ENCODE results near the gene RAB5IF. TPM values are rescaled to one million over a fixed set of nuclear protein-coding genes. Genes with fewer than 3 reads are reported as not detected.

RAB5IF gene
- total and polyA plus RNA-seq, 2 of the 13 experiments (the other 11 are each of a cell fraction or from before 2014, with no cell fraction given) = 261 to 305 TPM

DNA sequence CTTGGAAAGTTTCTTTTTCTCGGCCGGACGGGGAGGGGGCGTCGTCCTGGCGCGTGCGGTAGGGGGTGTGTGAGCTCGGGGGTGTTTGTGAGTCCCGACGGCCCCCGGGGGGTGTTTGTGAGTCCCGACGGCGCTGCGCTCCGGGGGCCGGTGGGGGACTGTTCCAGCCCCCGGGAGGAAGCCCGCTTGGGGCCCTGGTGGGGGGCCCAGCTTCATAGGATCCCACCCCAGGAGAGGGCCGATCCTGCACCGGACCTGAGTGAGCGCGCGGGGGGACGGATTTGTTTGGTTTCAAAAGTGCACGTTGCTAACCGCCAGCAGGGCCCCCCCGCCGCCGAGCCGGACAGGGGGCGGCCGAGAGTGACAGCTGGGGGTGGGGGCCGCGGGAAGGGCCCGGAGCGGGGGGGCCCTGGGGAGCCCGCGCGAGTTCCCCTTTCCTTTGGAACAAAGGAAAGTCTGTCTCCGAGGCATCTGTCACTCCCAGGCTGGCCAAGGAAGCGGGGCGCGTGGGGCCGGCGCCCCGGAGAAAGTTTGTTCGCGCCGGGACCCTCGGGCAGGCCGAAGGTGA lies 31.7 kb upstream of the RAB5IF start:
- no TSS peak for BruUV-seq (replicated peaks)
- peaks cover 5 to 6% of the 10 kb centered on the region in 2 experiments for H3K36me3 ChIP-seq (replicated peaks in 1 of 2; ENCODE audit: control insufficient read depth in 1 of 2, insufficient read depth in 2 of 2, low read length in 2 of 2)
- DNase-seq (ENCODE audit: low spot score) (peak; percentile 48), FAIRE-seq (no peak), ATAC-seq (peak; percentile 6)
- H3K27me3 ChIP-seq (ENCODE audit: control insufficient read depth in 1 of 2, insufficient read depth in 2 of 2, low read length in 2 of 2) = no peaks in the 10 kb centered on the region; a peak in 1 of 5 replicates
- ChIA-PET POLR2A (interaction anchor here (0.8 to 9.0 kb wide), 14 partner anchors 11 to 832 kb away, joined by 3 to 167 read pairs (median 5); partner anchors contain the start of genes DSN1, RAB5IF, RBM39 and SCAND1), CTCF (ENCODE audit: low intra/inter-chr PET ratio, low total read pairs) (interaction anchor here (1.1 to 1.7 kb wide), 2 partner anchors 10 to 19 kb away, joined by 3 to 10 read pairs; no protein-coding TSS in a partner anchor)
- H2AFZ ChIP-seq (ENCODE audit: low read length) = no peak overlapping the region
- peaks cover 29% of the 10 kb centered on the region for H4K20me1 ChIP-seq (ENCODE audit: insufficient read depth, low read length)
- H3K4me2 ChIP-seq (ENCODE audit: low read depth, low read length) = peak overlapping the region; percentile 63
- peak overlapping the region; percentile 92 for H3K9ac ChIP-seq (ENCODE audit: insufficient read depth, low read depth, low read length)
- H3K4me3 ChIP-seq (replicated peaks in 1 of 3; ENCODE audit: insufficient read depth in 1 of 3, low read depth in 2 of 3, low read length in 3 of 3) = peak overlapping the region; percentile 81 to 86 (median 86)
- H3K79me2 ChIP-seq (ENCODE audit: insufficient read depth, low read length) = peaks cover 49% of the 10 kb centered on the region
- no peaks in the 10 kb centered on the region for H3K9me3 ChIP-seq (ENCODE audit: low read length)
- intact Hi-C loops (cut with micrococcal nuclease; ENCODE audit: unreplicated experiment) (loop anchor here (1.0 to 10.0 kb wide), 3 partner anchors 17 to 109 kb away; partner anchors contain the start of gene RAB5IF), in situ Hi-C loops (cut with HindIII; ENCODE audit: extremely low pct_ligation_motif_present, low pct_unique_long_range_greater_than_20kb) (no loop called here)
- 2% methylated on average over 15 of the region's 53 CpGs for WGBS (ENCODE audit: low lambda C conversion rate)
- peaks cover 45% of the 10 kb centered on the region for H3K4me1 ChIP-seq (ENCODE audit: insufficient read depth, low read length)
- peak overlapping the region; percentile 89 for H3K27ac ChIP-seq (ENCODE audit: extremely low read length, insufficient read depth, low read length)
- TF ChIP-seq GTF3A (CRISPR knock-in tag; conservative IDR thresholded peaks at IDR 0.05) = no peak
- 0 out of 2 replicates have a peak, but pooled peaks have one; percentile 64 for TF ChIP-seq AHR (CRISPR knock-in tag; IDR thresholded peaks at IDR 0.05)
- TF ChIP-seq, protein P1, sequence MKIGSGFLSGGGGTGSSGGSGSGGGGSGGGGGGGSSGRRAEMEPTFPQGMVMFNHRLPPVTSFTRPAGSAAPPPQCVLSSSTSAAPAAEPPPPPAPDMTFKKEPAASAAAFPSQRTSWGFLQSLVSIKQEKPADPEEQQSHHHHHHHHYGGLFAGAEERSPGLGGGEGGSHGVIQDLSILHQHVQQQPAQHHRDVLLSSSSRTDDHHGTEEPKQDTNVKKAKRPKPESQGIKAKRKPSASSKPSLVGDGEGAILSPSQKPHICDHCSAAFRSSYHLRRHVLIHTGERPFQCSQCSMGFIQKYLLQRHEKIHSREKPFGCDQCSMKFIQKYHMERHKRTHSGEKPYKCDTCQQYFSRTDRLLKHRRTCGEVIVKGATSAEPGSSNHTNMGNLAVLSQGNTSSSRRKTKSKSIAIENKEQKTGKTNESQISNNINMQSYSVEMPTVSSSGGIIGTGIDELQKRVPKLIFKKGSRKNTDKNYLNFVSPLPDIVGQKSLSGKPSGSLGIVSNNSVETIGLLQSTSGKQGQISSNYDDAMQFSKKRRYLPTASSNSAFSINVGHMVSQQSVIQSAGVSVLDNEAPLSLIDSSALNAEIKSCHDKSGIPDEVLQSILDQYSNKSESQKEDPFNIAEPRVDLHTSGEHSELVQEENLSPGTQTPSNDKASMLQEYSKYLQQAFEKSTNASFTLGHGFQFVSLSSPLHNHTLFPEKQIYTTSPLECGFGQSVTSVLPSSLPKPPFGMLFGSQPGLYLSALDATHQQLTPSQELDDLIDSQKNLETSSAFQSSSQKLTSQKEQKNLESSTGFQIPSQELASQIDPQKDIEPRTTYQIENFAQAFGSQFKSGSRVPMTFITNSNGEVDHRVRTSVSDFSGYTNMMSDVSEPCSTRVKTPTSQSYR (CRISPR knock-in tag; IDR thresholded peaks at IDR 0.05; ENCODE audit: borderline replicate concordance) = 0 out of 2 replicates have a peak, but pooled peaks have one; percentile 31
- peak; percentile 49 for TF ChIP-seq ZBTB7A (CRISPR knock-in tag; IDR thresholded peaks at IDR 0.05)
- no peak for TF ChIP-seq SIX4 (CRISPR knock-in tag; IDR thresholded peaks at IDR 0.05)
- TF ChIP-seq ZSCAN12 (CRISPR knock-in tag; IDR thresholded peaks at IDR 0.05) = 0 out of 2 replicates have a peak, but pooled peaks have one; percentile 52
- no peak for TF ChIP-seq ZNF567 (CRISPR knock-in tag; IDR thresholded peaks at IDR 0.05; ENCODE audit: borderline replicate concordance)
- peak in 1 of 2 experiments; percentile 5; a peak in 2 of 4 replicates for TF ChIP-seq POLR2A (IDR thresholded peaks at IDR 0.05; ENCODE audit: insufficient read depth in 1 of 2, low read depth in 2 of 2, low read length in 2 of 2)
- TF ChIP-seq CTCF (CRISPR knock-in tag; IDR thresholded peaks at IDR 0.05) = peak; percentile 5; the same call in 1 of the 2 replicates
- no peak for TF ChIP-seq ZNF670 (CRISPR knock-in tag; IDR thresholded peaks at IDR 0.05; ENCODE audit: borderline replicate concordance)
- peak; percentile 12; the same call in 1 of the 2 replicates for TF ChIP-seq SSRP1 (CRISPR knock-in tag; IDR thresholded peaks at IDR 0.05)
- TF ChIP-seq ZMAT3 (CRISPR knock-in tag; conservative IDR thresholded peaks at IDR 0.05) = no peak
- peak; percentile 39; the same call in 1 of the 2 replicates for TF ChIP-seq ETV5 (CRISPR knock-in tag; IDR thresholded peaks at IDR 0.05; ENCODE audit: borderline replicate concordance)
- peak; percentile 3; the same call in 1 of the 2 replicates for TF ChIP-seq ZNF574 (CRISPR knock-in tag; IDR thresholded peaks at IDR 0.05)
- TF ChIP-seq RXRA (CRISPR knock-in tag; IDR thresholded peaks at IDR 0.05) = 0 out of 2 replicates have a peak, but pooled peaks have one; percentile 37
- TF ChIP-seq CENPT (CRISPR knock-in tag; IDR thresholded peaks at IDR 0.05; ENCODE audit: low read depth) = no peak
- TF ChIP-seq PHF8 (CRISPR knock-in tag; IDR thresholded peaks at IDR 0.05) = peak; percentile 74
- peak; percentile 38 for TF ChIP-seq CBX1 (IDR thresholded peaks at IDR 0.05; ENCODE audit: low read depth)

Data from HepG2 (cell line).